AG08395 (cell line): ENCODE results near the gene SUB1.
"Not testable (repeated sequence)": the region's sequence is repeated elsewhere in the genome, so short reads cannot be mapped to it uniquely, and the experiment has no call there.

Experiments used
- DNase-seq: peaks from one replicate; pipeline ENCODE4 v3.0.0; 2012; ENCODE audit warnings: mixed read lengths, low spot score

The SUB1 gene

GRCh38 chr5:32600054-32600622 is 14.8 kb downstream of the SUB1 start:
- peak; percentile 92 for DNase-seq

- DNase-seq: no peak
Measured at GRCh38 chr5:32601623-32602295, 16.4 kb downstream of the SUB1 start.

- DNase-seq: no peak
Measured at GRCh38 chr5:32602906-32603305, 17.5 kb downstream of the SUB1 start.

- DNase-seq: no peak
Measured at GRCh38 chr5:32604800-32605765, 19.7 kb downstream of the SUB1 start.

DNA sequence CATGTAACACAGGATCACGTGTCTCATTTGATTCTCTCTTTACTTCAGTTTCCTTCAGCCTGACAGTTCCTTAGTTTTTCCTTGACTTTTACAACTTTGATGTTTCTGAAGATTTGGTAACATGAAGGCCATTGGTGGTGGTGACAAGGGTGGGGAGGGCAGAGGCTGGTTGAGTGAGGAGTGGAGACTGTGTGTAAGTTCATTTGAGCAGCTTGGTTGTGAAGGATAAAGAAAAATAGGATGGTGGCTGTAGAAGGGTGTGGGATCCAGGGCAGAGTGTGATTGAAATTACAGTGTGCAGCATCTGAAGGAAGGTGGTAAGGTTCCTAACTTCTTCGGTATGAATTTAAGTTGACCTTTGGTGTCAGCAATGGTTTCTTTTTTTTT is 20.4 kb downstream of the SUB1 start:
- no peak for DNase-seq

- DNase-seq: no peak
Measured at GRCh38 chr5:32612134-32612888, 27.0 kb downstream of the SUB1 start.

- peak; percentile 83 for DNase-seq
Measured at GRCh38 chr5:32613050-32613672, 27.8 kb downstream of the SUB1 start.

GRCh38 chr5:32615236-32615635 is 29.9 kb downstream of the SUB1 start:
- no peak for DNase-seq

GRCh38 chr5:32618962-32619361 is 33.6 kb downstream of the SUB1 start:
- no peak for DNase-seq

- no peak for DNase-seq
Measured at GRCh38 chr5:32621256-32621655, 35.9 kb downstream of the SUB1 start.

DNA sequence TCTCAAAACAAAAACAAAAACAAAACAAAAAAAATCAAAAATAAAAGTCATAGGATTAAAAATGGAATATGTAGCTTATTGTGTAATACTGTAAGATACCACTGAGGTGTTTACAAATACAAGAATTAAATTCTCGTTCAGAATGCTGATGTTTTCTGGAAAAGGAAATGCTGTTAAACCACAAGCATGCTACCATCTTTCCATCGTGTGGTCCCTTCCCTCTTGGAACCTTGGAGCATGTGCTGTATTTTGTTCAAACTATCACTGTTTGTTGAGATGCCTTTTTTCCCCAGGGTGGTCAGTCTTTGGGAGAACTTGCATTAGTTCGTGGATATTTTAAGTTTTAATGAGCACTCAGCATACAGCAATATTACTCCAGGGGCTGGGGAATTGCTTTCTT is 39.7 kb downstream of the SUB1 start:
- DNase-seq: peak; percentile 32

- no peak for DNase-seq
Measured at GRCh38 chr5:32625547-32625946, 40.2 kb downstream of the SUB1 start.

DNA sequence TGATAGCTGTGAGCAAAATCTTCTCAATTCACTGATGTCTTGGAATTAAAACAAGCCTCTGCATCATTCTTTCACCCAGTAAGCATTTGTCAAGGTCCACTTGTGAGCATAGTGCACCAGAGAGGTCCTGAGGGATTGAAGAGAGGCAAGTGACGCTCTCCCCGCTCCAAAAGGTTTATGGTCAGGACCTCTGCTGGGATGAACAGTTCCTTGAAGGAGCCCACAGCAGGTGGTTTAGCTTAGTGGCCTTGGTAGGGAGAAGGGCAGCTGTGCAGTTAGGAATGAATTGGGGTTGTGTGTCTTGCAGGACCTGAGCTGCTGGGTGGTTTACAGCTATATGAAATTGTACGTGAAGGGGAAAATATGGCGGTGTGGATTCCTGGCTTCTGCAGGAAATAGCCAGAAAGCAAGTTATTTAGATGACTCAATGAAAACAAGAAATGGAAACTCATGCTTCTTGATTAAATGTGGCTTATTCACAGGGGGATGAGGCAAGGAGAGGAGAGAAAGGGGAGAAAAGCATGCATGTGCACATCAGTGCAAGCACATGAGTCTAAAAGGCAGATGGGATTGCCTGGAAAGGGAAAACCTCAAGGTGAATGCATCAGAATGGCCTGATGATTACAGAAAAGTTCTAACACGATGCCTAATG is 42.0 kb downstream of the SUB1 start:
- DNase-seq: no peak

DNA sequence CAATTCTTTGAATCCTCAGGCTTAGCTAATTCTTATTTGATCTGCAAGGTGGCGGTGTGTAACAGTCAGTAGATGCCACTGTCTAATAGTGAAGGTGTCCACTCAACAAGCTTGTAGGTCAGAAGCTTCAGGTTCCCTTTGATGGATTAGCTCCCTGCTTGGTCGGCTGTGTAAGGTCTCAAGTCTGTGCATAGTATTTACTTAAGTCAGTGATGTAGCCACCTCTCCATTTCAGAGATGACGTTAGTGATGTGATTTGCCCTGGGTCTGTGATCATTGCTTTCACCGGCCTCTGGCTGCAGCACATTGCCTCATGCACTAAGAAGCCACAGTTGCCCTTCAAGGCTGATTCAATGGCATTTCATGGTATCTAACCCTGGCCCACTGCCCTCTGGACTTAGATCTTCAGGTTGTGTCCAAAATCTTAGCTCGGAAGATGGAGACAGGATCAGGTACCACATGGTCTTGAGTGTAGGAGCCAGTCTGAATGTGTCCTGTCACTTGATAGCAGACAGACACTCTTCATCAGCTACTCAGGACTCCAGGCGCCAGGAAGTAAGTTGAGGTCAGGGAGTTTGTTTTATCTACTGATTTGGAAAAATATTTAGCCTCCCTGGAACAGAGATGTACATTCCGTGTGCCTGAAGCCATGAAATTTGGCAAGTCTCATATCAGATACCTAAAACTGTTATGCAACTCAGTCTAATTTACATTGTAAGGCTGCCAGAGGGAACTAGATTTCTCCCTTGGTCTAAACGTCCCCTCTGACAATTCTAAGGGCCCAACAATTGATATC is 42.9 kb downstream of the SUB1 start:
- no peak for DNase-seq

DNA sequence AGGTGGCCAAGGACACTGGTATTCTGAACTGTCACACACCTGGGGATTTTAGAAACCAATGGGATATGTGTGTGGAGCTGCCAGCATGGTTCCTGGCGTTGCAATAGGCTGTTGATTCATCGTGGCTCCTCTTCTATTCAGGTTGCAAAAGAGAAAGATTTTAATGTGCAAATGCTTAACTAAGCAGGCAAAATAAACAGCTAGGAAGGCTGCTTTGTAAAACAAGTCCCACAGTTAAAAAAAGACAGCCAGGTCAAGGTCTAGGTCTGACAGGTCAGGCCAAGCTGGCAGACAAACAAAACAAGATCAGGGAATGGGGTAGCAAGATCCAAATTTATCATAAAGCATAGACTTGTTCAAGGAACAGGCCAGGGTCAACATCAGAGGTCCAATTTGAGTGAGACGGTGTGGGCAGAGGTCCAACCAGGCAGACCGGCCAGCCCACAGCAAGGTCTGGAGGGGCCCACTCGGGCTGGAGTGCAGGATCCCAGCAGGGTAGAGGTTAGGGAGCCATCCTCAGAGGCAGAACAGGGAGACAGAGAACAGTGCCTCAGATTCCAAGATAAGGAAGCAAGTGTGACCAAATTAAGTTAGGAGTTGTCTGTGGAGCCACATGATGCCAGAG is 45.6 kb downstream of the SUB1 start:
- no peak for DNase-seq

DNA sequence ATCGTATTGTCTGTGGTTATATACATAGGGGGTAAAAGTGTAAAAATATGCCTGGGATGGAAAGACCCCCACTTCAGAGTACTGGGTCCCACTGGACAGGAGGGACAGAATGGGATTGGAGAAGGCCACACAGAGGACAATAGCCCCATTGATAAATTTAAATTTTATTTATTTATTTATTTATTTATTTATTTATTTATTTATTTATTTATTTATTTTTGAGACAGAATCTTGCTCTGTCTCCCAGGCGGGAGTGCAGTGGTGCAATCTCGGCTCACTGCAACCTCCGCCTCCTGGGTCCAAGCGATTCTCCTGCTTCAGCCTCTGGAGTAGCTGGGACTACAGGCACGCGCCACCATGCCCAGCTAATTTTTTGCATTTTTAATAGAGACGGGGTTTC is 47.7 kb downstream of the SUB1 start:
- not testable (repeated sequence) for DNase-seq

- DNase-seq: no peak
Measured at GRCh38 chr5:32638309-32638708, 53.0 kb downstream of the SUB1 start.

- DNase-seq: no peak
Measured at GRCh38 chr5:32639943-32640342, 54.6 kb downstream of the SUB1 start.

- no peak for DNase-seq
Measured at GRCh38 chr5:32642276-32643002, 57.1 kb downstream of the SUB1 start.
